Measurements from ENCODE around the gene GALT. TPM values are rescaled to one million over a fixed set of nuclear protein-coding genes. Genes with fewer than 3 reads are reported as not detected.

GALT gene
- total RNA-seq, 6 experiments from 2014 or later: 20.5 to 27.4 (median 22.0) TPM

DNA sequence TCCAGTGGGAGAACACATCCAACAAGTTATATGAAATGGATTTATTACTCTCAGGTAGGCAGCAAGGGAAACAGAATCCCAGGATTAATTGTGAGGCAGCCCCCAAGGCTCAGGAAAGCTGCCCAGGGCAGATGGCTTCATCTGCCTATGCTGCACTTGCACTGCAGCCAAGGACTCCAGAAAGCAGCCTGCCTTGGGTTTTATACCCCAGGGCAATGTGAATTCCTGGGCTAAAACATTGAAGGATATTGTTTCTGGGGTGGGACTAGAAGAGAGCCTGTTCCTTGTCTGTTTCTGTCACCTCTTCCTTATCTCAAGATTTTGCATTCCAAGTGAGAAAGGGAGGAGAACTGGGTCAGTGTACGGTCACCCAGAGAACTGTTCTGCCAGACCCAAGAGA lies 24.8 kb downstream of the GALT start:
- peaks cover 14% of the 10 kb centered on the region for H3K4me1 Mint-ChIP-seq (ENCODE audit: low read depth)
- peaks cover 29% of the 10 kb centered on the region for H3K36me3 Mint-ChIP-seq (ENCODE audit: low read depth)
- H3K27me3 Mint-ChIP-seq (ENCODE audit: insufficient read depth): peaks cover 2% of the 10 kb centered on the region; the same call in 1 of the 2 replicates
- TF ChIP-seq CTCF (IDR thresholded peaks at IDR 0.05): no peak
- H3K27ac Mint-ChIP-seq: no peak overlapping the region
- no peak overlapping the region for H3K4me3 Mint-ChIP-seq
- DNase-seq: no peak
- H3K9me3 Mint-ChIP-seq: peaks cover 7% of the 10 kb centered on the region

- no peaks in the 10 kb centered on the region for H3K27me3 Mint-ChIP-seq (ENCODE audit: insufficient read depth)
- peaks cover 9% of the 10 kb centered on the region for H3K36me3 Mint-ChIP-seq (ENCODE audit: low read depth)
- no peak overlapping the region for H3K4me3 Mint-ChIP-seq
- H3K27ac Mint-ChIP-seq: no peak overlapping the region
- TF ChIP-seq CTCF (IDR thresholded peaks at IDR 0.05): no peak
- DNase-seq: no peak
- peaks cover 3% of the 10 kb centered on the region for H3K9me3 Mint-ChIP-seq
- no peaks in the 10 kb centered on the region for H3K4me1 Mint-ChIP-seq (ENCODE audit: low read depth)
These were observed 28.0 kb downstream of the GALT start for GRCh38 chr9:34674440-34674839.

- Mint-ChIP-seq H3K36me3 (ENCODE audit: low read depth) (peaks cover 4% of the 10 kb centered on the region; the same call in 1 of the 2 replicates), H3K27me3 (ENCODE audit: insufficient read depth) (no peaks in the 10 kb centered on the region), H3K9me3 (no peaks in the 10 kb centered on the region), H3K27ac (no peak overlapping the region), H3K4me3 (no peak overlapping the region), H3K4me1 (ENCODE audit: low read depth) (no peaks in the 10 kb centered on the region)
- peak; percentile 80 for TF ChIP-seq CTCF (IDR thresholded peaks at IDR 0.05)
- DNase-seq: peak; percentile 51
These were observed 28.7 kb downstream of the GALT start for GRCh38 chr9:34675048-34675714.

DNA sequence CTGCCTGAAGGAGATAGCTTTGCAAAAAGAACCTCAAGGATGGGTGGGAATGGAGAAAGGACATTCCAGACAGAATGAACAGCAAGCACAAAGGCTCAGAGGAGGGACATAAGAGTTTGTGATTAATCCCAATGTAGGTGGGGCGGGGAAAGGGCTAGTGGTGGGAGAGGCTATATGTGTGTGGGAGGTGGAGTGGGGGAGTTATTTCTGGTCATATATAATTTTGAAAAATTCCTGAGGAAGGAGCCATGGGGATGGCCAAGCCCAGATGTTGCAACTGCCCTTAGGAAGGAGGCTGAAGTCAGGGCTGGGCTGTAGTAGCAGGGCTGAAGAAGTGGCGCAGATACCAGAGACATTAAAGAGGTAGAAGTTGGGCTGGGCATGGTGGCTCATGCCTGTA lies 29.4 kb downstream of the GALT start:
- no peak overlapping the region for H3K4me3 Mint-ChIP-seq
- H3K27me3 Mint-ChIP-seq (ENCODE audit: insufficient read depth): no peaks in the 10 kb centered on the region
- no peaks in the 10 kb centered on the region for H3K9me3 Mint-ChIP-seq
- H3K36me3 Mint-ChIP-seq (ENCODE audit: low read depth): peaks cover 2% of the 10 kb centered on the region; the same call in 1 of the 2 replicates
- TF ChIP-seq CTCF (IDR thresholded peaks at IDR 0.05): no peak
- no peak for DNase-seq
- H3K27ac Mint-ChIP-seq: no peak overlapping the region
- no peaks in the 10 kb centered on the region for H3K4me1 Mint-ChIP-seq (ENCODE audit: low read depth)

- Mint-ChIP-seq H3K27me3 (ENCODE audit: insufficient read depth) (peaks cover 1% of the 10 kb centered on the region), H3K4me3 (no peak overlapping the region), H3K9me3 (no peaks in the 10 kb centered on the region), H3K4me1 (ENCODE audit: low read depth) (peaks cover 18% of the 10 kb centered on the region), H3K36me3 (ENCODE audit: low read depth) (peaks cover 9% of the 10 kb centered on the region), H3K27ac (no peak overlapping the region)
- TF ChIP-seq CTCF (IDR thresholded peaks at IDR 0.05): no peak
- no peak for DNase-seq
These were observed 37.7 kb downstream of the GALT start for GRCh38 chr9:34684145-34684544.

Measured in HFFc6 (cell line).